HL-60 (cell line): ENCODE results near the gene CPNE4.

Experiments used
- DNase-seq, 2 experiments: peaks; one replicate each; pipeline ENCODE4 v3.0.0-alpha.2; 2010 to 2020; ENCODE audit warnings: low read depth in 1 of 2, low spot score in 1 of 2
- H3K27ac ChIP-seq: fragments of 250-450 bp; sonication (Bioruptor Pico); replicated peaks from 2 replicates; pipeline ENCODE4 v1.5.1; 2020; ENCODE audit warnings: mild to moderate bottlenecking, moderate library complexity
- H3K27me3 ChIP-seq: fragments of 250-450 bp; sonication (Bioruptor Pico); 2 replicates; pipeline ENCODE4 v1.5.1; 2021; ENCODE audit warnings: mild to moderate bottlenecking, moderate library complexity; ENCODE audit not compliant: insufficient read depth, poor library complexity, severe bottlenecking
- H3K4me3 ChIP-seq: replicated peaks from 2 replicates; pipeline ENCODE4 v1.5.1; 2011; ENCODE audit warnings: mild to moderate bottlenecking, control low read depth, low read length; ENCODE audit not compliant: insufficient read depth
- CTCF ChIP-seq: IDR thresholded peaks from one replicate; pipeline ENCODE4 v1.5.1; 2011; ENCODE audit warnings: low read length, control low read depth, inconsistent platforms; ENCODE audit not compliant: insufficient read depth
- GABPA ChIP-seq: IDR thresholded peaks from 2 replicates; pipeline ENCODE4 v1.6.1; 2012; ENCODE audit warnings: low read depth
- POLR2AphosphoS5 ChIP-seq: IDR thresholded peaks from 2 replicates; pipeline ENCODE4 v1.6.1; 2012; ENCODE audit warnings: low read depth
- REST ChIP-seq: IDR thresholded peaks from 2 replicates; pipeline ENCODE4 v1.6.1; 2012; ENCODE audit warnings: low read depth; ENCODE audit not compliant: insufficient replicate concordance
- SPI1 ChIP-seq: IDR thresholded peaks from 2 replicates; pipeline ENCODE4 v1.6.1; 2012; ENCODE audit warnings: low read depth, mild to moderate bottlenecking, borderline replicate concordance

CPNE4 gene

DNA sequence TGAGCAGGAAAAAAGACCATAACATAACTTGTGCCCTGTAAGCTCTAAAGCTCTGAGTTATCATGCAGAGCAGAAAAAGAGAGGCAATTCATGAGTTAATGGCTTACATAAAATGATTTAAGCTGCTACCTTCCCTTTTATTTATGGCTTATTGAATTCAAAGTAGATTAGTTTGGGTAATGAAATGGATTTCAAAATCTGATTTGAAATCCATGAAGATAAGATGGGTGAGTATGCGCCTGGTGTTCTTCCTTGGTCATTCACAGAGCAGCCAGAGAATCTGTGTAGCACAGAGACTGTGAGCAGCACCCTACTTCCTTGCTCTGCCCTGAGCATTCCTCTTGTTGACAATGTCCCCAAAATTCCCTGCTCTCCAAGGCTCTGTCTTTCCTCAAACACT, 495.8 kb downstream of the CPNE4 start:
- Histone ChIP-seq H3K4me3 (no peak overlapping the region), H3K27ac (no peak overlapping the region), H3K27me3 (no peaks in the 10 kb centered on the region)
- DNase-seq: no peak
- TF ChIP-seq REST: no peak

DNA sequence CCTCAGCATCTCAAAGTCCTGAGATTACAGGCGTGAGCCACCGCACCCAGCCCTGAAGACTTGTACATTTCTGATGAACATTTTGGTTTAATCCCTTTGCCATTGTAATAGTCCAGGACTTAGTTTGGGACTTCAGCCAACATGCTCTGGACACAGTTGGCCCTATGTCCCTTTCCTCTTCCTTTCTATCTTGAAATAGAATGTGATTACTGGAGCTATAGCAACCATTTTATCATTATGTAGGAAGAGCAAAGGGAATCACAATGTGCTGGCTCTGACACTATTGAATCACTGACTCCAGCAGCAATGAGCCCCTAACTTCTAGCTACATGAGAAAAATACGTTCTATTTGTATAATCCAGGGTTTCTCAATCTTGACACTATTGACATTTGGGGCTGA, 497.3 kb downstream of the CPNE4 start:
- H3K27me3 ChIP-seq: no peaks in the 10 kb centered on the region
- H3K4me3 ChIP-seq: no peak overlapping the region
- no peak overlapping the region for H3K27ac ChIP-seq
- TF ChIP-seq REST: no peak
- no peak for TF ChIP-seq SPI1
- no peak for TF ChIP-seq CTCF
- TF ChIP-seq POLR2AphosphoS5: no peak
- no peak for TF ChIP-seq GABPA
- no peak for DNase-seq

DNA sequence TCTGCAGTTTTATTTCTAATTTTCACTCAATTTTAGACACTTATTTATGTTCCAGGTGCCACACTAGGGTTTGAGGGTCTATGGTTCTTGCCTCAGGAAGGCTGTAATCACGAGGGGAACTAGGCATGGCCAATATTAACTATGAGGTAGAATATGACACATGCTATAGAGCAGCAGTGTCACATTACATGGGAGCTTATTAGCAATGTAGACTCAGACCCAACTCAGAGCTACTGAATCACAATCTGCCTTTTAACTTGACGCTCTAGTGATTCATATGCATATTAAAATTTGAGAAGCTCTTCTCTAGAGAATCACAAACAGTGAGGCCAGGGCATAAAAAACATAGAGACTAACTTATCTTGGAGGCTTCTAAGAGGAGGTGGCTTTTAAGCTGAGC, 499.2 kb downstream of the CPNE4 start:
- DNase-seq: no peak

More for the DNA sequence above, 499.2 kb downstream of the CPNE4 start:
- no peak overlapping the region for H3K27ac ChIP-seq
- TF ChIP-seq SPI1 (no peak), REST (no peak), POLR2AphosphoS5 (no peak), GABPA (no peak), CTCF (no peak)
- no peak overlapping the region for H3K4me3 ChIP-seq
- no peaks in the 10 kb centered on the region for H3K27me3 ChIP-seq
